Vagina (tissue), 2 donors: ENCODE measurements around the gene HTR1B. TPM values are rescaled to one million over a fixed set of nuclear protein-coding genes. Genes with fewer than 3 reads are reported as not detected.

Experiments
- DNase-seq, 2 donors: peaks; one replicate each; pipeline ENCODE4 v3.0.0-alpha.2; 2017; ENCODE audit errors: extremely low spot score in 2 of 2
- H3K27ac ChIP-seq: fragments of 200-600 bp; sonication (generic); one replicate; pipeline ENCODE4 v1.5.1; 2019
- H3K27me3 ChIP-seq: fragments of 200-600 bp; sonication (generic); one replicate; pipeline ENCODE4 v1.5.1; 2019
- H3K36me3 ChIP-seq, 2 donors: fragments of 200-600 bp; sonication (generic); one replicate each; pipeline ENCODE4 v1.5.1; 2017 to 2019
- H3K4me1 ChIP-seq: fragments of 200-600 bp; sonication (generic); one replicate; pipeline ENCODE4 v1.5.1; 2019
- H3K4me3 ChIP-seq, 2 donors: fragments of 200-600 bp; sonication (generic); 1 replicate in 1 of 2; 2 replicates in 1 of 2; pipeline ENCODE4 v1.5.1; 2016 to 2019
- H3K9me3 ChIP-seq: fragments of 200-600 bp; sonication (generic); one replicate; pipeline ENCODE4 v1.5.1; 2019
- CTCF ChIP-seq, 3 experiments: fragments of 450-650 bp in 2 of 3; fragments of 200-600 bp in 1 of 3; sonication (generic) in 1 of 3; IDR thresholded peaks; one replicate each; pipeline ENCODE4 v1.5.1; 2017 to 2019; ENCODE audit warnings: antibody characterized with exemption in 3 of 3, mild to moderate bottlenecking in 2 of 3, moderate library complexity in 2 of 3
- POLR2A ChIP-seq, 2 donors: fragments of 450-650 bp; IDR thresholded peaks; one replicate each; pipeline ENCODE4 v1.6.1; 2017; ENCODE audit warnings: antibody characterized with exemption in 2 of 2, mild to moderate bottlenecking in 2 of 2, moderate library complexity in 2 of 2
- POLR2AphosphoS5 ChIP-seq, 2 donors: sonication (generic); formaldehyde crosslinking; IDR thresholded peaks; one replicate each; pipeline ENCODE4 v1.9.0; 2017; ENCODE audit warnings: antibody characterized with exemption in 2 of 2, mild to moderate bottlenecking in 2 of 2, low read depth in 1 of 2; ENCODE audit not compliant: insufficient read depth in 1 of 2
- intact Hi-C: fragments of 100-400 bp; cut with DNase I; formaldehyde crosslinking; loops from one replicate; pipeline ENCODE4 v1.15.1; 2023
- total RNA-seq: library from RNA; depleted of rRNA; stranded (reverse); fragments of >200 nt; gene quantifications from one replicate; pipeline ENCODE4 v1.2.3, GENCODE V29; 2016

The HTR1B gene
- total RNA-seq, 1 donor from 2014 or later, result not detected

GRCh38 chr6:77457720-77458349 lies 5.5 kb downstream of the HTR1B start:
- no peak overlapping the region for H3K27ac ChIP-seq
- no peak for DNase-seq
- no peaks in the 10 kb centered on the region for H3K9me3 ChIP-seq
- no peaks in the 10 kb centered on the region for H3K4me1 ChIP-seq
- no peaks in the 10 kb centered on the region for H3K27me3 ChIP-seq
- intact Hi-C loops, result no loop called here
- no peaks in the 10 kb centered on the region for H3K36me3 ChIP-seq
- no peak for TF ChIP-seq POLR2AphosphoS5 (IDR thresholded peaks at IDR 0.05; ENCODE audit: insufficient read depth in 1 of 2, low read depth in 1 of 2)
- peak; percentile 35 to 46 (median 41) for TF ChIP-seq CTCF (IDR thresholded peaks at IDR 0.05)
- TF ChIP-seq POLR2A (IDR thresholded peaks at IDR 0.05), result no peak
- no peak overlapping the region for H3K4me3 ChIP-seq

- Histone ChIP-seq H3K4me3 (no peak overlapping the region), H3K9me3 (no peaks in the 10 kb centered on the region), H3K36me3 (no peaks in the 10 kb centered on the region), H3K27ac (peak overlapping the region; percentile 3), H3K4me1 (no peaks in the 10 kb centered on the region), H3K27me3 (no peaks in the 10 kb centered on the region)
- DNase-seq, result no peak
- intact Hi-C loops, result no loop called here
- TF ChIP-seq POLR2AphosphoS5 (IDR thresholded peaks at IDR 0.05; ENCODE audit: insufficient read depth in 1 of 2, low read depth in 1 of 2) (no peak), POLR2A (IDR thresholded peaks at IDR 0.05) (no peak), CTCF (IDR thresholded peaks at IDR 0.05) (no peak)
These were observed 6.6 kb downstream of the HTR1B start for GRCh38 chr6:77456531-77457248.

GRCh38 chr6:77455271-77455670 lies 8.0 kb downstream of the HTR1B start:
- no peak overlapping the region for H3K4me3 ChIP-seq
- no peak overlapping the region for H3K27ac ChIP-seq
- no peaks in the 10 kb centered on the region for H3K27me3 ChIP-seq
- H3K36me3 ChIP-seq, result no peaks in the 10 kb centered on the region
- intact Hi-C loops, result no loop called here
- H3K4me1 ChIP-seq, result no peaks in the 10 kb centered on the region
- H3K9me3 ChIP-seq, result no peaks in the 10 kb centered on the region
- no peak for DNase-seq
- no peak for TF ChIP-seq POLR2A (IDR thresholded peaks at IDR 0.05)
- TF ChIP-seq CTCF (IDR thresholded peaks at IDR 0.05), result no peak
- TF ChIP-seq POLR2AphosphoS5 (IDR thresholded peaks at IDR 0.05; ENCODE audit: insufficient read depth in 1 of 2, low read depth in 1 of 2), result no peak

- TF ChIP-seq POLR2A (IDR thresholded peaks at IDR 0.05), result no peak
- no peak for TF ChIP-seq CTCF (IDR thresholded peaks at IDR 0.05)
- TF ChIP-seq POLR2AphosphoS5 (IDR thresholded peaks at IDR 0.05; ENCODE audit: insufficient read depth in 1 of 2, low read depth in 1 of 2), result no peak
- Histone ChIP-seq H3K36me3 (no peaks in the 10 kb centered on the region), H3K27ac (no peak overlapping the region), H3K27me3 (no peaks in the 10 kb centered on the region), H3K9me3 (no peaks in the 10 kb centered on the region), H3K4me3 (no peak overlapping the region), H3K4me1 (no peaks in the 10 kb centered on the region)
- DNase-seq, result no peak
- intact Hi-C loops, result no loop called here
These were observed 8.9 kb downstream of the HTR1B start for GRCh38 chr6:77454386-77454785.

- intact Hi-C loops, result no loop called here
- H3K4me3 ChIP-seq, result no peak overlapping the region
These were observed 11.8 kb downstream of the HTR1B start for GRCh38 chr6:77451466-77451865.

More at GRCh38 chr6:77451466-77451865, 11.8 kb downstream of the HTR1B start:
- TF ChIP-seq POLR2A (IDR thresholded peaks at IDR 0.05) (no peak), CTCF (IDR thresholded peaks at IDR 0.05) (no peak), POLR2AphosphoS5 (IDR thresholded peaks at IDR 0.05; ENCODE audit: insufficient read depth in 1 of 2, low read depth in 1 of 2) (no peak)
- H3K4me1 ChIP-seq, result no peaks in the 10 kb centered on the region
- no peaks in the 10 kb centered on the region for H3K36me3 ChIP-seq
- DNase-seq, result no peak
- H3K9me3 ChIP-seq, result no peaks in the 10 kb centered on the region
- no peak overlapping the region for H3K27ac ChIP-seq
- no peaks in the 10 kb centered on the region for H3K27me3 ChIP-seq
